HUES48 (cell line): ENCODE measurements around the gene POLR2I.

Experiments
- H3K27ac ChIP-seq: one replicate; pipeline ENCODE4 v1.7.0; 2013; ENCODE audit warnings: low read depth, low read length, inconsistent platforms
- H3K27me3 ChIP-seq: 2 replicates; pipeline ENCODE4 v1.6.1; 2013; ENCODE audit warnings: mild to moderate bottlenecking, low read length; ENCODE audit not compliant: control insufficient read depth, insufficient read depth
- H3K36me3 ChIP-seq: 2 replicates; pipeline ENCODE4 v1.6.1; 2013; ENCODE audit warnings: low read length; ENCODE audit not compliant: control insufficient read depth, insufficient read depth
- H3K4me1 ChIP-seq: 2 replicates; pipeline ENCODE4 v1.6.1; 2013; ENCODE audit warnings: mild to moderate bottlenecking, low read length; ENCODE audit not compliant: control insufficient read depth, insufficient read depth
- H3K4me3 ChIP-seq: 2 replicates; pipeline ENCODE4 v1.5.1; 2013; ENCODE audit warnings: mild to moderate bottlenecking, low read depth, low read length
- H3K9ac ChIP-seq: 2 replicates; pipeline ENCODE4 v1.6.1; 2013; ENCODE audit warnings: mild to moderate bottlenecking, low read depth, low read length, moderate library complexity
- H3K9me3 ChIP-seq: 2 replicates; pipeline ENCODE4 v1.6.1; 2013; ENCODE audit warnings: low read length; ENCODE audit not compliant: control insufficient read depth, insufficient read depth

Gene POLR2I

DNA sequence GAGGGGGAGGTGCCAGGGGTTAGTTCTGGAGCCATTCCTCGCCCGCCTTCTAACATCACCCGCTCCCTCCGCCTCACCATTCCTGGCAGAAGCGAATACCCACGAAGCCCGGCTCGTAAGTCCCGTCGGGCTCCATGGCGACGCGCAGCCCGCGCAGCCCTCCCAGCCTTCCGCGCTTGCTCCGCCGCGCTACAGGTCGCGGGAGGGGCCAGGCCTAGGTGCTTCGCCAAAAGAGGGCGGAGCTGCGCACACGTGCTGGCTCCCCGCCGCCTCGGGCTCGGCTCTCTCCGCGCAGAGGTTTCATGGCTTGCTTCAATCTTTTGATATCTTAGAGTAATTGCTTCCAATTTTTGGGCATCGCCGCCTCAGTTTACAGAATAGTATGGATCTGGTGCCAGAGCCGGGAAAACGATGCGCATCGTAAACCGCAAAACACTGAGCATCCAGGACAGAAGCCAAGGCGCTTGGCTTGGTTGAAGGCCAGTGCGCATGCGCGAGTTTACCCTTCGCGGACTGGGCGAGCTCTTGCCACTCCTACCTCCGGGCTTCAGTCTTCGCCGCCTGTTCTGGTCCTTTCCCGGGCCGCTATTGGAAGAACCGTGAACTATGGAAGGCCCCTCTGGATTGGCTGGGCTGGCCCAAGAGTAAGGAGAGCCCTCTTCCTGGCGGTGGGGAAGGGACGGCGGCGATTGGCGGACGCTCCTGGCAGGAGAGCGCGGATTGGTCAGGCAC is at the start of gene POLR2I:
POLR2I (minus strand) TSS at position 155 of the 732 bp plus-strand sequence; CDS start at position 136, 19 bp downstream.
- H3K9ac ChIP-seq, result peak within 1 kb of the TSS; percentile 85
- H3K27me3 ChIP-seq, result no peaks in the 10 kb centered on the region
- H3K36me3 ChIP-seq, result peaks cover 46% of the 10 kb centered on the region
- no peaks in the 10 kb centered on the region for H3K9me3 ChIP-seq
- peaks cover 15% of the 10 kb centered on the region for H3K4me1 ChIP-seq
- peak within 1 kb of the TSS; percentile 96 for H3K27ac ChIP-seq
- peak within 1 kb of the TSS; percentile 99 for H3K4me3 ChIP-seq

DNA sequence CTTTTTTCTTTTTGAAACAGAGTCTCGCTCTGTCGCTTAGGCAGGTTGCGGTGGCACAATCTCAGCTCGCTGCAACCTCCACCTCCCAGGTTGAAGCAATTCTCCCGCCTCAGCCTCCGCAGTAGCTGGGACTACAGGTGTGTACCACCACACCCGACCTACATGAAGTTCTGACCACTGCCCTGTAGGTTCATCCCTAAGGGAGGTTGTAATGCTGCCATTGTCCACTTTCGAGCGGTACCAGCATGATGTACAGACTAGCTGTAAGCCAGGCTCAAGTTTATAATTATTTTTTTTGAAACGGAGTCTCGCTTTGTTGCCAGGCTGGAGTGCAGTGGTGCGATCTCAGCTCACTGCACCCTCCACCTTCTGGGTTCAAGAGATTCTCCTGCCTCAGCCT is 49.1 kb upstream of the POLR2I start:
- H3K27ac ChIP-seq, result no peak overlapping the region

GRCh38 chr19:36160821-36161596 is 46.3 kb upstream of the POLR2I start:
- no peak overlapping the region for H3K4me3 ChIP-seq
- H3K27ac ChIP-seq, result peak overlapping the region; percentile 79
- H3K9me3 ChIP-seq, result no peaks in the 10 kb centered on the region
- H3K36me3 ChIP-seq, result peaks cover 9% of the 10 kb centered on the region; the same call in 1 of the 2 replicates
- H3K27me3 ChIP-seq, result no peaks in the 10 kb centered on the region
- H3K4me1 ChIP-seq, result peaks cover 7% of the 10 kb centered on the region
- 0 out of 2 replicates have a peak overlapping the region, but pooled peaks have one; percentile 5 for H3K9ac ChIP-seq

More for the DNA sequence above, 49.1 kb upstream of the POLR2I start:
- Histone ChIP-seq H3K4me3 (no peak overlapping the region), H3K9ac (no peak overlapping the region), H3K9me3 (no peaks in the 10 kb centered on the region), H3K4me1 (peaks cover 7% of the 10 kb centered on the region), H3K36me3 (peaks cover 9% of the 10 kb centered on the region; the same call in 1 of the 2 replicates), H3K27me3 (no peaks in the 10 kb centered on the region)

- peaks cover 39% of the 10 kb centered on the region for H3K36me3 ChIP-seq
- no peak overlapping the region for H3K4me3 ChIP-seq
Measured at GRCh38 chr19:36153126-36153525, 38.5 kb upstream of the POLR2I start.

GRCh38 chr19:36152352-36153091 is 37.8 kb upstream of the POLR2I start, which contains the start of gene COX7A1:
Gene COX7A1, minus strand, starts transcription at chr19:36152447. Its CDS starts 40 bp downstream, at chr19:36152407.
- no peak within 1 kb of the TSS for H3K27ac ChIP-seq

More at GRCh38 chr19:36153126-36153525, 38.5 kb upstream of the POLR2I start:
- H3K27me3 ChIP-seq, result no peaks in the 10 kb centered on the region
- no peaks in the 10 kb centered on the region for H3K9me3 ChIP-seq
- no peak overlapping the region for H3K9ac ChIP-seq
- no peaks in the 10 kb centered on the region for H3K4me1 ChIP-seq
- H3K27ac ChIP-seq, result no peak overlapping the region

DNA sequence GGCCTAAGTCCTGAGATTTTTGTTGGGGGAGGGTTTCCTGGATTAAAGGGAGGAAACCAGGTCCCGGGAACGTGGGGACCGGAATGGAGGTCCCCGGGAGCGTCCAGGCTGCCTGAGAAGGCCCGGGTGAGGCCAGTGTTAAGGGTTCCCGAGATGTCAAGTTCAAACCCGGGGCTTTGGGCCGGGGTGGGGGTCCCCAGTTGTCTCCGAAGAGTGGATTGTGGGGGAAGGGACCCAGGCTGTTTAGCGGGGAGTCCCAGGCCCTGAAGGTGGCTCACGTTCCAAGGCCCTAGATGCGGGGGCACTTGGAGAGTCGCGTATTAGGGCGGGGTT is 37.3 kb upstream of the POLR2I start:
- no peak overlapping the region for H3K9ac ChIP-seq
- H3K4me3 ChIP-seq, result no peak overlapping the region
- H3K27me3 ChIP-seq, result no peaks in the 10 kb centered on the region
- H3K27ac ChIP-seq, result no peak overlapping the region
- peaks cover 48% of the 10 kb centered on the region for H3K36me3 ChIP-seq
- H3K4me1 ChIP-seq, result no peaks in the 10 kb centered on the region
- H3K9me3 ChIP-seq, result no peaks in the 10 kb centered on the region

More at GRCh38 chr19:36152352-36153091, 37.8 kb upstream of the POLR2I start, which contains the start of gene COX7A1:
- Histone ChIP-seq H3K4me1 (no peaks in the 10 kb centered on the region), H3K9ac (no peak within 1 kb of the TSS), H3K4me3 (no peak within 1 kb of the TSS), H3K36me3 (peaks cover 45% of the 10 kb centered on the region), H3K9me3 (no peaks in the 10 kb centered on the region), H3K27me3 (no peaks in the 10 kb centered on the region)

GRCh38 chr19:36151144-36152018 is 36.7 kb upstream of the POLR2I start:
- H3K9ac ChIP-seq, result no peak overlapping the region
- no peak overlapping the region for H3K4me3 ChIP-seq
- H3K4me1 ChIP-seq, result no peaks in the 10 kb centered on the region
- no peaks in the 10 kb centered on the region for H3K27me3 ChIP-seq
- H3K36me3 ChIP-seq, result peaks cover 54% of the 10 kb centered on the region
- no peaks in the 10 kb centered on the region for H3K9me3 ChIP-seq
- no peak overlapping the region for H3K27ac ChIP-seq

GRCh38 chr19:36150586-36150985 is 35.9 kb upstream of the POLR2I start:
- Histone ChIP-seq H3K4me3 (no peak overlapping the region), H3K27ac (no peak overlapping the region), H3K9me3 (no peaks in the 10 kb centered on the region), H3K27me3 (no peaks in the 10 kb centered on the region), H3K9ac (no peak overlapping the region), H3K4me1 (no peaks in the 10 kb centered on the region), H3K36me3 (peaks cover 62% of the 10 kb centered on the region)

DNA sequence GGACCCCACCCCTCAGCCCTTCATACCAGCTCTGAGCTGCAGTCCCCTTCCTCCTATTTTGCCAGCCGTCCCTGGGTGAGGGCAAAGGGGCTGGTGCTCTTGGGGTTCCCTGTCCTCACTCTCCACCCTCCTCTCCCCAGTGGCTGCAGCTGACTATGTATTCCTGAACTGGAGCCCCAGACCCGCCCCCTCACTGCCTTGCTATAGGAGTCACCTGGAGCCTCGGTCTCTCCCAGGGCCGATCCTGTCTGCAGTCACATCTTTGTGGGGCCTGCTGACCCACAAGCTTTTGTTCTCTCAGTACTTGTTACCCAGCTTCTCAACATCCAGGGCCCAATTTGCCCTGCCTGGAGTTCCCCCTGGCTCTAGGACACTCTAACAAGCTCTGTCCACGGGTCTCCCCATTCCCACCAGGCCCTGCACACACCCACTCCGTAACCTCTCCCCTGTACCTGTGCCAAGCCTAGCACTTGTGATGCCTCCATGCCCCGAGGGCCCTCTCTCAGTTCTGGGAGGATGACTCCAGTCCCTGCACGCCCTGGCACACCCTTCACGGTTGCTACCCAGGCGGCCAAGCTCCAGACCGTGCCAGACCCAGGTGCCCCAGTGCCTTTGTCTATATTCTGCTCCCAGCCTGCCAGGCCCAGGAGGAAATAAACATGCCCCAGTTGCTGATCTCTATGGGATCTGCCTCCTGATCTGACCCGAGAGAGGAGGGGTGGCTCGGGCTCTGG is 35.2 kb upstream of the POLR2I start:
- Histone ChIP-seq H3K4me3 (no peak overlapping the region), H3K9ac (no peak overlapping the region), H3K27me3 (no peaks in the 10 kb centered on the region), H3K9me3 (no peaks in the 10 kb centered on the region), H3K36me3 (peaks cover 68% of the 10 kb centered on the region), H3K27ac (no peak overlapping the region), H3K4me1 (no peaks in the 10 kb centered on the region)
